Fibroblast of pulmonary artery (primary cell): Measurements from ENCODE around the gene KLKB1.
A peak's percentile ranks its signal among the peaks of the same experiment; 100 is the strongest.

Source experiments
- DNase-seq: peaks from one replicate; pipeline ENCODE4 v3.0.0-alpha.2; 2010; ENCODE audit warnings: low read depth
- H3K4me3 ChIP-seq: replicated peaks from 2 replicates; pipeline ENCODE4 v1.5.1; 2011; ENCODE audit warnings: low read depth, mild to moderate bottlenecking, control low read depth, low read length, moderate library complexity
- TF ChIP-seq, protein P1 (sequence below): IDR thresholded peaks from 2 replicates; pipeline ENCODE4 v1.5.1; 2011; ENCODE audit warnings: mild to moderate bottlenecking, control low read depth, low read length, inconsistent platforms; ENCODE audit errors: missing control alignments

KLKB1 gene

DNA sequence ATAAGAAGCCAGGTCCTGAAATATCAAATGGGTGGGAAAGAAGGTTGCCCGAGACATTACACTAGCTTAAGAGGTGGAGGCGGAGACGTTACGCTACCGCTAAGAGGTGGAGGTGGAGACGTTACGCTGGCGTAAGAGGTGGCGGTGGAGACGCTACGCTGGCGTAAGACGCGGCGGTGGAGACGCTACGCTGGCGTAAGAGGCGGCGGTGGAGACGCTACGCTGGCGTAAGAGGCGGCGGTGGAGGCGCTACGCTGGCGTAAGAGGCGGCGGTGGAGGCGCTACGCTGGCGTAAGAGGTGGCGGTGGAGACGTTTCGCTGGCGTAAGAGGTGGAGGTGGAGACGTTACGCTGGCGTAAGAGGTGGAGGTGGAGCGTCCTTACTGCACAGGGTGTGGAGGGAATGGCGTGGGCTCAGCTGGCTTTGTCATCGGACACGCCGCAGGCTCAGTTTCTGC, 23.2 kb upstream of the KLKB1 start:
- peak; percentile 85 for DNase-seq
- peak overlapping the region; percentile 54 for H3K4me3 ChIP-seq
- TF ChIP-seq, protein P1, sequence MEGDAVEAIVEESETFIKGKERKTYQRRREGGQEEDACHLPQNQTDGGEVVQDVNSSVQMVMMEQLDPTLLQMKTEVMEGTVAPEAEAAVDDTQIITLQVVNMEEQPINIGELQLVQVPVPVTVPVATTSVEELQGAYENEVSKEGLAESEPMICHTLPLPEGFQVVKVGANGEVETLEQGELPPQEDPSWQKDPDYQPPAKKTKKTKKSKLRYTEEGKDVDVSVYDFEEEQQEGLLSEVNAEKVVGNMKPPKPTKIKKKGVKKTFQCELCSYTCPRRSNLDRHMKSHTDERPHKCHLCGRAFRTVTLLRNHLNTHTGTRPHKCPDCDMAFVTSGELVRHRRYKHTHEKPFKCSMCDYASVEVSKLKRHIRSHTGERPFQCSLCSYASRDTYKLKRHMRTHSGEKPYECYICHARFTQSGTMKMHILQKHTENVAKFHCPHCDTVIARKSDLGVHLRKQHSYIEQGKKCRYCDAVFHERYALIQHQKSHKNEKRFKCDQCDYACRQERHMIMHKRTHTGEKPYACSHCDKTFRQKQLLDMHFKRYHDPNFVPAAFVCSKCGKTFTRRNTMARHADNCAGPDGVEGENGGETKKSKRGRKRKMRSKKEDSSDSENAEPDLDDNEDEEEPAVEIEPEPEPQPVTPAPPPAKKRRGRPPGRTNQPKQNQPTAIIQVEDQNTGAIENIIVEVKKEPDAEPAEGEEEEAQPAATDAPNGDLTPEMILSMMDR, result no peak

DNA sequence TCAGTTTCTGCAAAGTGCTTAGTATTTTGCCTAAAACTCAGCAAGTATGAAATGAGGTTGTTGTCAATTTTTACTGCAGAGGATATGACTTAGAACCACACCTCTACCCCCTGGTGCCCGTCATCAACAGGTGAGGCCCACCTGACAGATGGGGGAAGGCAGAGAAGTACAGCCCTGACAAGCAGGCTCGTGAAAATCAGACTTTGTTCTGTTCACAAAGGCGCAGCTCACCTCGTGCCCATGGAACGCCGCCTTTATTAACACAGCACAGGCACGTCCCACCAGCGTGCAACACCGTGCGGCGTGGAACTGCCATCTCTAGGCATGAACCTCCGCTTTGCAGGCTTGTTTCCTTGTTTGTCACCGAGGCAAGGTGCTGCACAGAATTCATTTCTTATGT, 22.6 kb upstream of the KLKB1 start:
- H3K4me3 ChIP-seq, result peak overlapping the region; percentile 54
- DNase-seq, result no peak
- TF ChIP-seq, protein P1, result no peak

DNA sequence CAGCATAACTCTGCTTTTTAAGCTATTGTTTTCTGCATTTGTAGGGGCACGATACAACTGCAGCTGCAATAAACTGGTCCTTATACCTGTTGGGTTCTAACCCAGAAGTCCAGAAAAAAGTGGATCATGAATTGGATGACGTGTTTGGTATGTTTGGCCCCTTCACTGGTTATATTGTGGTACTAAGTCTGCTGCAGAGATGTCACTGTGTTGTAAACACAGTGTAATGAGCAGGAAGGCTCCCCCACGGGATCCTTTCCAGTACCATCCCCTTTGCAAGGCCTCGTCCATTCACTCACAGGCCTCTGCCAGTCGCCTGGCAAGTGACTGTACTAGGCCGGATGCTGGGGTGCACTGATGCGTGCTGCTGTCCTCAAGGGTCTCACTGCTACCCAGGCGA, 22.2 kb upstream of the KLKB1 start:
- TF ChIP-seq, protein P1, result no peak

DNA sequence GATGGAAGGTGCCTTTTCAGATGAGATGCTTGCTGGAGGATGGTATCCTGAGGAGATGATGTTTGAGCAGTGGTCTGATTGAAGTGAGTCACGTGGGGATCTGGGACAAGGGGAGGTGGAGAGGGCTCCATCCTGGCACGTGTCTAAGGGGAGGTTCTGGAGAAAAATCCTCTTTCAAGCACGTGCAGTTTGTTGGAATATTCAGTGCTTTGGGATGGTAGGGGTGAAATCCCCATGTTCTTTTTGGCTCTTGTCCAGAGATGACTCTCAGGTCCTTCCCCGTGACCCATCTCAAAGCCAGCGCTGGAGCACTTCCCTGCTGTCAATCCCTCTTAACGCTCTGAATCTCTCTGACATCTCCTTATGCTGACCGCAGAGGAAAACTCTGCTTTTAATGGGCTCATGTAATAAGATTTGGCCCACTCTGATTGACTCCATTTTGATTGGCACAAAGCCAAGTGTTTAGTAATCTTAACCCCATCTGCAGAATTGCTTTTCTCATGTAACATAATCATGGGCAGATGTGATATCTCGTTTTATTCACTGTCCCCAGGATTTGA, 10.8 kb upstream of the KLKB1 start:
- no peak for DNase-seq
- H3K4me3 ChIP-seq, result no peak overlapping the region
- TF ChIP-seq, protein P1, result no peak

More for the DNA sequence above, 22.2 kb upstream of the KLKB1 start:
- DNase-seq, result no peak
- no peak overlapping the region for H3K4me3 ChIP-seq

DNA sequence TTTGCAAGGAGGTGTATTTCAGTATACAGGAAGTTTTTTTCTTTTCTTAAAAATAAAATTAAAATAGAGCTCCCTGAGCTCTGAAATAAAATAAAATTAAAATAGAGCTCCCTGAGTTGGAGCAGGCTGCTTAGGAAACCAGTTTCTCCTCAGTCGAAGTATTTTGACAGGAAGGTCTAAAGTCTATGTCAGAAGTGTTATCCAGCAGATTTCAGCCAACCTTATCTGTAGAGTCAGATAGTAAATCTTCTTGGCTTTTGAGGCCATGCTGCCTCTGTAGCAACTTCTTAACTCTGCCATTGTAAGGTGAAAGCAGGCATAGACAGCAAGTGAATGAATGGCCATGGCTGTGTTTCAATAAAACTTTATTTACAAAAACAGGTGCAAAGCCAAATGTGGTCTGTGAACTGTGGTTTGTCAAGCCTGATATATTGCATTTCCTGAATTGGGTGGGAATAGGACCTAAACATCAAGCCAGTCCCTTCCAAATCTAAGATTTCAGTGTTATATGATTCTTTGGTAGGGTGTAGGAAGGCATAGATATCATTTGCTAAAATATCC, 9.5 kb upstream of the KLKB1 start:
- no peak overlapping the region for H3K4me3 ChIP-seq
- no peak for DNase-seq
- TF ChIP-seq, protein P1, result no peak

DNA sequence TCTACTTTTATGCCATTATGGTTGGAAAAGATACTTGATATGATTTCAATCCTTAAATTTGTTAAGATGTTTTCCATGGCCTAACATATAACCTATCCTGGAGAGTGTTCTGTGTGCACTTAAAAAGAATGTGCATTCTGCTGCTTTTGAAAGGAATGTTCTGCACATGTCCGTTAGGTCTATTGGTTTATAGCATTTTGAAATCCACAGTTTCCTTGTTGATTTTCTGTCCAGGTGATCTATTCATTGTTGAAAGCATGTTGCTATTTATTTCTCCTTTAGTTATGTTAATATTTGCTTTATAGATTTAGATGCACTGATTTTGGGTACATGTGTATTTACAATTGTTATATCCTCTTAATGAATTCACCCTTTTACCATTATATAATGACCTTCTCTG, 5.7 kb upstream of the KLKB1 start:
- H3K4me3 ChIP-seq, result no peak overlapping the region
- no peak for DNase-seq
- TF ChIP-seq, protein P1, result no peak

DNA sequence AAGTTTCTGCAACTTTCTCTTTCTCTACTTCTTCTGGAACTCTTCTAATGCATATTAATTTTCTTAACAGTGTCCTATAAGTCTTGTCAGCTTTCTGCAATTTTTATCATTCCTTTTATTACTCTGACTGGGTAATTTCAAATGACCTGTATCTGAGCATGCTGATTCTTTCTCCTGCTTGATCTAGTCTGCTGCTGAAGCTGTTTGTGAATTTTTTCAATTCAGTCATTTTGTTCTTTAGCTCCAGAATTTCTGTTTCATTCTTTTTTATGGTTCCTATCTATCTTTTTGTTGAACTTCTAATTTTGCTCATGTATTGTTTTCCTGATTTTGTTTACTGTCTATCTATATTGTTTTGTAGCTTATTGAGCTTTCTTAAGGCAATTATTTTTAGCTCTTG, 1.5 kb upstream of the KLKB1 start:
- TF ChIP-seq, protein P1, result no peak
- H3K4me3 ChIP-seq, result no peak overlapping the region
- no peak for DNase-seq
